MM.1S (cell line): Measurements from ENCODE around the gene LTBP4.

Experiments used
- EZH2 ChIP-seq: fragments of 300-600 bp; sonication (generic); optimal IDR thresholded peaks from 2 replicates; pipeline ENCODE3; 2017; ENCODE audit warnings: low read depth, mild to moderate bottlenecking, antibody characterized with exemption, low read length, mixed read lengths
- EZH2phosphoT487 ChIP-seq: fragments of 300-600 bp; sonication (generic); IDR thresholded peaks from 2 replicates; pipeline ENCODE4 v1.6.1; 2018; ENCODE audit warnings: antibody characterized with exemption, low read length
- TF ChIP-seq, protein P1 (sequence below): fragments of 300-600 bp; sonication (generic); IDR thresholded peaks from 2 replicates; pipeline ENCODE4 v1.5.1; 2016; ENCODE audit warnings: antibody characterized with exemption, low read length, mixed read lengths

- TF ChIP-seq, protein P1, sequence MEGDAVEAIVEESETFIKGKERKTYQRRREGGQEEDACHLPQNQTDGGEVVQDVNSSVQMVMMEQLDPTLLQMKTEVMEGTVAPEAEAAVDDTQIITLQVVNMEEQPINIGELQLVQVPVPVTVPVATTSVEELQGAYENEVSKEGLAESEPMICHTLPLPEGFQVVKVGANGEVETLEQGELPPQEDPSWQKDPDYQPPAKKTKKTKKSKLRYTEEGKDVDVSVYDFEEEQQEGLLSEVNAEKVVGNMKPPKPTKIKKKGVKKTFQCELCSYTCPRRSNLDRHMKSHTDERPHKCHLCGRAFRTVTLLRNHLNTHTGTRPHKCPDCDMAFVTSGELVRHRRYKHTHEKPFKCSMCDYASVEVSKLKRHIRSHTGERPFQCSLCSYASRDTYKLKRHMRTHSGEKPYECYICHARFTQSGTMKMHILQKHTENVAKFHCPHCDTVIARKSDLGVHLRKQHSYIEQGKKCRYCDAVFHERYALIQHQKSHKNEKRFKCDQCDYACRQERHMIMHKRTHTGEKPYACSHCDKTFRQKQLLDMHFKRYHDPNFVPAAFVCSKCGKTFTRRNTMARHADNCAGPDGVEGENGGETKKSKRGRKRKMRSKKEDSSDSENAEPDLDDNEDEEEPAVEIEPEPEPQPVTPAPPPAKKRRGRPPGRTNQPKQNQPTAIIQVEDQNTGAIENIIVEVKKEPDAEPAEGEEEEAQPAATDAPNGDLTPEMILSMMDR = no peak
- TF ChIP-seq EZH2 (no peak), EZH2phosphoT487 (no peak)
These were observed 21.6 kb downstream of the LTBP4 start for GRCh38 chr19:40622773-40623075.
